Stimulated activated CD8-positive, alpha-beta memory T cell treated with anti-CD3 and anti-CD28 coated beads, Interleukin-12 subunit alpha, Interleukin-12 subunit beta, amount 100 ng/mL, for 24 hours (primary cell): ENCODE data around the gene ALOX15B.
"Not testable (repeated sequence)": the region's sequence is repeated elsewhere in the genome, so short reads cannot be mapped to it uniquely, and the experiment has no call there.

Experiments
- DNase-seq: peaks from one replicate; pipeline ENCODE4 v3.0.0-alpha.2; 2020; ENCODE audit errors: extremely low read depth

The ALOX15B gene

GRCh38 chr17:8013731-8014557 lies 24.9 kb upstream of the ALOX15B start:
- DNase-seq = no peak

GRCh38 chr17:8014558-8014850 lies 24.4 kb upstream of the ALOX15B start:
- no peak for DNase-seq

GRCh38 chr17:8015236-8015956 lies 23.5 kb upstream of the ALOX15B start:
- DNase-seq = no peak

DNA sequence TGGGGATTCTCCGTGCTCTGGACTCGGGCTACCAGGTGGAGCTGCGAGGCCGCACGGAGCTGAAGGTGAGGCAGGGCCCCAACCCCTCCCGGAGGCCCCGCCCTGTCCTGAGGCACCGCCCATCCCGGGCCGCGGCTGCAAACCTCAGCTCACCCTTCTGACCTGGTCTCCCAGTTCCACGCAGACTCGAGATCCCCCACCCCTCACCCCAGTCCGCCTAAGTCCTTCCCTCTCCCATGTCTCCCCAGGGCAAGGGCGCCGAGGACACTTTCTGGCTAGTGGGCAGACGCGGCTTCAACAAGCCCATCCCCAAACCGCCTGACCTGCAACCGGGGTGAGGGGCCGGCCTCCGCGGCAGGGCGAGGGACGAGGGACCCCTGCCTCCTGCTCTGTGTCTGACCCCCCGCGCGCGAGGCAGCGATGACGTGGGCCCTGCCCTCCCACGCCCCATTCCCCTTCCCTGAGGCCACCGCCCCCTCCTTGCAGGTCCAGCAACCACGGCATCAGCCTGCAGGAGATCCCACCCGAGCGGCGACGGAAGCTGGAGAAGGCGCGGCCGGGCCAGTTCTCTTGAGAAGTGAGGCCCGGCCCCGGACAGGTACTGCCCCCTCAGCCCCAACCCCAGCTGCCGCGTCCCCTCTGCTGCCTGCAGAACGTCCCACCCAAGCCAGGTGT lies 22.8 kb upstream of the ALOX15B start:
- no peak for DNase-seq

DNA sequence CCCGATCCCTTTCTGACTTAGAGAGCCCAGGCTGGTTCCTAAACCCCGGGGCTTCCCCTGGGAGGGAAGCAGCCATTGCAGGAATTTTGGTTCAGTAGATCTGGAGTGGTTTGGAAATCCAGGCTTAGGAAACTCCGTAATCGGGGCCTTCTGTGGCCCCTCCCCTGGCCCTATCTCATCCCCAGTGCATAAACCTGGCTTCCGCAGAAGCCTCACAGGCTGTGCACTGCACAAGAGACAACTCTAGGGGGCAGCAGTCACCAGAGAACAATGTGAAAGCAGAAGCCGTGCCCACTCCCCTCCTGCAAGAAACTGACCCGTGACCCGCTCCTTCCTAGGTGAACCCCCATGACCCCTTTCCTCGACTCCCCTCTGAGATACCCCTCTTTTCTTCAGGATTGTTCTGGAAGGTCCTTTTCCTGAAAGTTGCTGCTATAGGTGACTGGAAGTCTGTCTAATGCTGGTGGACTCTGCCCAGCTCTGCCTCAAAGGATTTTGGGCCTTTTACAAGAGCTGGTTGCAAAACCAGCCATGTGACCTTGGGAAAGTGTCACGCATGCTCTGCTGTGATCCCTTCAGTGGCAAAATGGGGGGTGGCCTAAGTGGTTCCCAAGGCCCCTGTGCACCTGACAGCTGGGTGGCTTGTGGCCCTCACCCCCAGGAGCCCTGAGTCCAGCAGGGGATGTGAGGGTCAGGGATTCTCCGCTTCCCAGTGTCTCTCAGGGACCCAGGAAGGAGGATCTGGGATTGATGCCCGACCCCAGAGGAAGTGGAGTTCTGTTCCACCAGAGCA lies 22.0 kb upstream of the ALOX15B start:
- DNase-seq = no peak

DNA sequence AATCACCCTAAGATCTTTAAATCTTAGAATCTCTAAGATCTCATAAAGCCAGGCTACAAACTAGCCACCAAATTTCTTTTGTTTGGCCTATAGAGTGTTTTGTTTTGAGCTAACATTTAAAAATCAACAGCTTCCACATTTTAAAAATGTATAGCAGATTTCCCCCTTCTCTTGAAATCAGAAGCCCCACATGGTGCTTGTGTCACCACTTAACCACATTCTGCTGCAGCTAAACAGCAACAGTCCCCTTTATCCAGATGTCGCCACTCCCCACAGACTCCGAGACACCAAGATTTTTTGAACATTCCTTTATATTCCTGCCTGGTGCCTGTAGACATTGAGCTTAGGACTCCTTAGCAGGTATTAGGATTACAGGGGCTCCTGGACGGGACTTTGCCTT lies 20.4 kb upstream of the ALOX15B start:
- DNase-seq = no peak

GRCh38 chr17:8019166-8019565 lies 19.7 kb upstream of the ALOX15B start:
- no peak for DNase-seq

DNA sequence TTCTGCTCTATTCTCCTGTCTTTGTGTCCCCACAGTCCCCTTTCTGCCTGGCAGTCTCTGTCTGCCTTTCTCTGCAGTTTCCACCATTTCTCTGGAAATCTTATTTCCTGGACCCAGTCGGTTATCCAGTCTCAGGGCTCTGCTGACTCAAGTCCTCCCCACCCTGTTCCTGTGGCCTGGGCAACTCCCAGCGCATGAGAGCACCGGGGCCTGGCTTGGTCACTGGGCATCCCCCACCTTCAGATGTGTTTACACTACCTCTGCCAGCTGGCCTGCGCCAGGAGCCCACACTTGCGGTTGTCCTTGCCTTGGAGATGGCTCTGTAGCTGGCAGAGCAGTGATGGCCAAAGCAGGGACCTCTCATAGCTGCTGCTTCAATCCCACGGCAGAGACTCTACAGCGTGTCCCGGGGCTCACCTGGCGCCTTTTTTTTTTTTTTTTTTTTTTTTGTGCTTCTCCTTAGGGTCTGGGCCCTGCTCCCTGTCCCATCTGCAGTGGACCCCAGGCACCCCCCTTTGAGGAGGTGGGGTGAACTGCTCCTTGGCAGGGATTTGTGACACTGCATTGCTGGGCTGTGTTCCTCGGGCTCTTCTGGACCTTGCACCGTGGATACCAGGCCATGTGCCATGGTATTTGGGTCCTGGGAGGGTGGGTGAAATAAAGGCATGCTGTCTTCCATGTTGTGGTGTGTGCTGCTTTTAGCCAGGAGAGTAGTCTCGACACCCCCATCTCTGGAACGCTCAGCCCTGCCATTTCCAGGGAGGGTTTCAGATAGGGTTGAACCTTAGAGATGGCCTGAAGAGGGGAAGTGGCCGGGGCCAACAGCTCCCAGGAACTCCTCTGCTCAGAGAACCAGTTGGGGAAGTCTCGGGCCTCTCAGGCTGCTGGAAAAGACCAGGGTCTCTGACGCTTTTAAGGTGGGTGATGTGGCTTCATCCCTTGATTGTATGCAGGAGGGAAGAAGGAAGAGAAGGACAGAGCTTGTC lies 18.9 kb upstream of the ALOX15B start:
- no peak for DNase-seq

DNA sequence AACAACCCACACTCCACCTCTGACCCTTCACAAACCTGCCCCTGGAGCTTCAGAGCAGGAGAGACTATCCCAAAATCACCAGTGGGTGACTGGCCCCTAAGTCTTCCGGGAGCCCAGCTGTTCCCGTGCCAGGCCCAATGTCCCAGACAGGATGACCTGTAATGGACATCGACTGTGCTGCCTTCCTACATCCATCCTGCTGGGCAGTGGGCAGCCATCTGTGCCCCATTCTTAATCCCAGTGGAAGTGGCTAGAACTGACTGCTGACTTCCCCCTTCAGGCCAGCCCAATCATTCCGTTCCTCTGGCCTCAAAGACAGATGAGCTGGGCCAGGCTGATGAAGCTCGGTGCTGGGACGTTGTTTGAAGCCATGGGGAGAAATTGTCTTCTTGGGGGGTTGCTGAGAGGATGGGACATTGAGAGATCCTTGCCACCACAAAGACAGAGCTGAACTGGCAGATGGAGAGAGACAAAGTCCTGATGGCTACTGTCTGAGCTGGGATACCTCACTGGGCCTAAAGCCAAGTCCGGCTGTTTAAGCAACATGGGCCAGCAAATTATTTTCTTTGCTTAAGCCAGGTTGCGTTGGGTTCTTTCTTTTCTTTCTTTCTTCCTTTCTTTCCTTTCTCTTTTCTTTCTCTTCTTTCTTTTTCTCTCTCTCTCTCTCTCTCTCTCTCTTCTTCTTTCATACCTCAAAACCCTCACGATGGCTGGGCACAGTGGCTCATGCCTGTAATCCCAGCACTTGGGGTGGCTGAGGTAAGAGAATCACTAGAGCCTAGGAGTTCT lies 17.9 kb upstream of the ALOX15B start:
- no peak for DNase-seq

GRCh38 chr17:8021565-8022359 lies 17.1 kb upstream of the ALOX15B start:
- DNase-seq = no peak

- DNase-seq = no peak
Measured at GRCh38 chr17:8022360-8023003, 16.4 kb upstream of the ALOX15B start.

DNA sequence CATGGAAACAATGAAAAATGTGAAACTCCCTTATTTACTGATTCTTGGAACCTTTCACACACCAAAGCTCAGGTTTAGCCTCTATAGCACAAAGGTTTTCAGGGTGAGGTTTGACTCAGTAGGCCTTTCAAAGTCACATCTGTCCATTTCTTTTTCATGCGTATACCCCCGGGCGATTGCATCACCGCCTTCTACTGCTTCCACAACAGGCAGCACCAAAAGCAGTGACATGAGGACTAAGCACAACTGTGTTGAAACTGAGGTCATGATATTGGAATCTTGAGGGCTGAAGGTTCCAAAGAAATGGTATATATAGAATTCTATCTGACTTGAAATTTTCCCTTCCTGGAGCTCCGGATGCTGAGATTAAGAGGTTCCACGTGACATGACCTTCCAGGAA lies 14.7 kb upstream of the ALOX15B start:
- DNase-seq = not testable (repeated sequence)

GRCh38 chr17:8025176-8025911 lies 13.5 kb upstream of the ALOX15B start:
- DNase-seq = no peak

GRCh38 chr17:8029121-8029520 lies 9.7 kb upstream of the ALOX15B start:
- DNase-seq = no peak

GRCh38 chr17:8031261-8031661 lies 7.6 kb upstream of the ALOX15B start:
- no peak for DNase-seq

DNA sequence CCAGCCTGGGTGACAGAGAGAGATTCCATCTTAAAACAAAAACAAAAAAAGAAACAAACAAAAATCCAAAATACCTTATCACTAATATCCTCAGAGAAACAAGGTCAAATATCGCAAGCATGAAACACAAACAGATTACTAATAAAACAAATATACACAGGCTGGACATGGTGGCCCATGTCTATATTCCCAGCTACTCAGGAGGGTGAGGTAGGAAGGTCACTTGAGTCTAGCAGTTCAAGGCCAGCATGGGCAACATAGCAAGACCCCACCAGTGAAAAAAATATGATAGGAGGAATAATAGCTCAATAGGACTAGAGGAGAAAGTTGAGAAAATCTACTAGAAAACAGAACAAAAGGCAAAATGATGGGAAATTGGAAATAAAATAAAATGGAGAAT lies 6.9 kb upstream of the ALOX15B start:
- DNase-seq = no peak

DNA sequence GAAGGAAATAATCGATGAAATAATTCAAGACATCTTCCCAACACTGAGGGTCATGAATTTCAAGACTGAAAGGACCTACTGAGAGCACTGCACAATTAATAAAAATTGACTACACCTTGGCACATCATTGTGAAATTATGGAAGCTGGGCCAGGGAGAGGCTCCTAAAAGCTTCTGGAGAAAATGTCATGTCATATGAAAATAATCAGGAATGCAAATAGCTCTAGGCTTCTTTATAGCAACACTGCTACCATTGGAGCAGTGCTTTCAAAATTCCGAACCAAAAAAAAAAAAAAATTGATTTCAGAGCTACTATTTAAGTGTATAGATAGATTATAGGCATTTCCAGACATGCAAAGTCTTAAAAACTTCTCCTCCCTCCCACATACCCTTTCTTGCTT lies 6.4 kb upstream of the ALOX15B start:
- DNase-seq = no peak

GRCh38 chr17:8039611-8040168 lies 831 bp downstream of the ALOX15B start:
- no peak for DNase-seq
